M059J (cell line): ENCODE measurements around the gene NGLY1. TPM values are rescaled to one million over a fixed set of nuclear protein-coding genes. Genes with fewer than 3 reads are reported as not detected.

Source experiments
- DNase-seq: peaks from one replicate; pipeline ENCODE4 v3.0.0-alpha.2; 2012; ENCODE audit warnings: low read depth
- total RNA-seq: library from RNA; depleted of rRNA; stranded (reverse); fragments of >200 nt; shearing (Covaris generic); gene quantifications from 2 replicates; pipeline ENCODE4 v1.2.3, GENCODE V29; 2014

NGLY1 gene
- total RNA-seq, 1 experiment from 2014 or later = 35.8 TPM

DNA sequence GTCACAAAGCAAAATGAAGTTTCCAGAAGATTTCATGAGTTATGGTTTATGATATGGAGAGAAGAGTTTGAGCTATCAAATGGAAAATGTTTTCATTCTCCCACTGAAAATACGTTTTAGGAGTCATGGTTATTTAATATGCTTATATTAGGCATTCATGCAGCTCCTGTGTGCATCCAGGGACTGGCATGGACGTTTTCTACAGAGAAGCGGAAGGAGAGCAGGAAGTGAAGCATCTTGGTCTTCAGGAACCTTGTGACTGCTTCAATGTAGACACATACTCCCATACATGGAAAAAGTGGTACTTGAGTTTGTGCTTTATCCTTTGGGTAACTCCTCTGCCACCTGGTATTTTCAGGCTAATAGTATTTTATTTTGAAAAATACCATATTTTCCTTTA is 75.2 kb downstream of the NGLY1 start:
- DNase-seq = no peak

DNA sequence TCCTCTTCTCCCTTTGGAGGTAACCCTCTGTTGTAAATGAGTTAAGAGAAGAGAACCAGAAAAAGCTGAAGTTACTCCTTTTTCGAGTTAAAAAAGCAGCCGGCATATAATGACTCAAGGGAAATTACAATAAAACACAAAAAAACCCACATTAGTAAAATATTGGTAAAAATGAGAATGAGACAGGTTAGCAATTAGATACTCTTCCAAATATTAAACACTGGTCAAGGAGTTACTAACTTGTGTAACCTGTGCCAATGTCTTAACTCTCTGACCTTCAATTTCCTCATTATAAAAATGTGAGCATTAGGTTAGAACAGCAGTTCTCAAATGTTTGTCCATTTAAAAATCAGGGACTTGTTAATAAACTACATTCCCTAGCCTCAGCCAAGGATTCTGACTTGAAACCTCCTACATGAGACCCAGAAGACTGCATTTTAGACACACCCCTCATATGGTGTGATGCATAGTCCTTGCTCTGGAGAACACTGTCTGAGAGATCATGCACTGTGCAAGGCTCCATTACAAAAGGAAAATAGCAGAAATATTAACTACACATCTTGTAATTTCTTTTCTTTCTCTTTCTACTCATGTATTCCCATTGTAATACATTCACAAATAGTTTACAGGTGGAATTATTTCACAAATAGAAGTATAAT is 75.8 kb downstream of the NGLY1 start:
- no peak for DNase-seq

DNA sequence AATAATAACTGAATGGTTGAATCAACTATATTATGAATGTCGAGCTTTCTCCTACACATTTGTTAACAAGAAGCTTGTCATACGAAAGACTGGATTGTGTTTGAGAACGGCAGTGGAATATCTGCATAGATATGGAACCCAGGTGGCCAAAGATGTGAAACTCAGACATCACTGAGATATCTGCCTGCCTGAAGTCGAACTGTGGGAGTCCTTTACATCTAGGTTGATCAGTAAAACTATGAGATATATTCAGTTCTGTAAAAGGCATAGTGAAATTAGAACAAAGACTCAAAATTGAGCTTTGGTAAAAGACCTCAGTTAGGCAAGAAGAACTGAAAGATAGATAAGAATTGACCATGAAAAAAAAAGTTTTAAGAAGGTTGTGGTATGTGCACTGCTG is 77.0 kb downstream of the NGLY1 start:
- DNase-seq = no peak

DNA sequence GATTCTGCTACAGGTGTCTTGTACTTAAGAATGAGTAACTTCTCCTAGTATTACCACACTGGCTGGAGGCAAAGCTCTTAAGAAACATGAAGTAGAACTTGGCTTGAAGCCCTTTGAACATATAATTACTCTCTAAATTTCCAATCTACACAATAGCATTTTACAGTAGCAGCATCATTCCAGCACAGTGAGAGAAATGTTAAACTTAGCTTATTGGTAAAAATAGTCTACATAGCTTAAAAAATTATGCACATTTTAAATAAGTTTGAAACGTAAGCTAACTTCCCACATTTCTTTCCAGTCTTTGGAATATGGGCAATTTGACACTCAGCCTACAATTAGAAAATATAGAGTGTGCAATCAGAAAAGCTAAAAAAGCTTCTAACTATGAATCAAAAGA is 85.7 kb downstream of the NGLY1 start:
- DNase-seq = no peak

GRCh38 chr3:25695731-25696420 is 87.4 kb downstream of the NGLY1 start:
- DNase-seq = no peak

GRCh38 chr3:25693238-25693637 is 90.0 kb downstream of the NGLY1 start:
- no peak for DNase-seq

GRCh38 chr3:25692341-25692740 is 90.9 kb downstream of the NGLY1 start:
- DNase-seq = no peak

DNA sequence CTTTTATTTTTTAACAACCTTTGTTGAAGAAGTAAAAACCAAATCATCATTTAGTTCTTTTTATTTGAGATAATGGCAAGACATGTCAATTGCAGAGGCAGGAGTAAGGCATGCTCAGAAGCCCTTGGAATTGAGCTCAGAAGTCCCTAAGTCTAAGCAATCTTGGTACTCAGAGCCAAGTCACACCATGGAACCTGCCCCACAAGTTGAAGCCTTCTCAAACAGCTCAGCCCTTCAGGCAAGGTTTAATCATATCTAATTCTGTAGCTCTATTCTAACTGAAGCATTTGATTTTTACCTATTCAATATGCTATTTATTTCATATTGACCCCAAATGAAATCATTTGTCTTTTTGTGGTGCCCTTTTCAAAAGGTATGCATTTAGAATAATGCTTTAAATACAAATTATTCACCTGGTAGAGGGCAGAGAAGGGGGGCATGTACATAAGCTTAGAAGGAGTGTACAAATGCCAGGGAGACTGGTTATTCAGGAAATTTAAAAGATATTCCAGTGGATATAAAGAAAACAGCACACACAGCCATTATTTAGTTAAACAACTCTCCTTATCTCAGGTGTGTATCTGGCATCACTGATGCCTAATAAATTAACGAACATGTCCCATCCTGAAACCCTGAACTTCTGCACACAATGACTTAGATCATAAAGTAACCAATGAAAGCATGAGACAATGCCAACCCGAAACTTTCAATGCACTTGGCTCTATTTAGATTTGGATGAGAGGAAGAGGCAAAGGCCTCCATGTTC is 92.3 kb downstream of the NGLY1 start:
- DNase-seq = no peak

GRCh38 chr3:25689226-25689625 is 94.0 kb downstream of the NGLY1 start:
- peak; percentile 5 for DNase-seq

DNA sequence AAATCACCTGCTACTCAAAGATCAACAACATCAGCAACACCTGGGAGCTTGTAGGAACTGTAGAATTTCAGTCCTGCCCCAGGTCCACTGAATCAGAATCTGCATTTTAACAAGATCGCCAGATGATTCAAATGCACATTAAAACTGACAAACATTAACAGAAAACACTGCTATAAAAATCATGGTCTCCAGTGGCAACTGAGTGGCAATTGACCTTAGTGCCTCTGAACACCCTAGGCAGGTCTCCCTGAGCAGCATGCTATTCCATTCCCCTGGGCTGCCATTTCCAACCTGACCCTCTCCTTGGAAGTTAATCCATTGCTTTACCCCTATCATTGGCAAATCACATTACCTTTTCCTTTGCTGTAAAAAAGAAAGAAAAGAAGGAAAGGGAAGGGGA is 95.5 kb downstream of the NGLY1 start:
- no peak for DNase-seq

- DNase-seq = no peak
These were observed 96.5 kb downstream of the NGLY1 start for GRCh38 chr3:25686766-25687165.

DNA sequence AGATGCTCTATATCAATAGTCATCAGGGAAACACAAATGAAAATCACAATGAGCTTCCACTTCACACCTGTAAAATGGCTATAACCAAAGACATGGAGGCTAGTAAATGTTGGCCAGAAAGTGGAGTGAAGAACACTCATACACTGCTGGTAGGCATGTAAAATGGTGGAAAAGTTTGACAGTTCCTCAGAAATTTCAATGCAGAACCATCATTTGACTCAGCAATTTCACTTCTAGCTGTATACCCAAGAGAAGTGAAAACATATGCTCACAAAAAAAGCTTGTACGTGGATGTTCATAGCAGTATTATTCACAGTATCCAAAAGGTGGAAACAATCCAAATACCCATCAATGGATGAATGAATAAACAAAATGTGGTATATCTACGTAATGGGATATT is 99.4 kb downstream of the NGLY1 start:
- DNase-seq = no peak

- no peak for DNase-seq
These were observed 99.8 kb downstream of the NGLY1 start for GRCh38 chr3:25683410-25683809.

DNA sequence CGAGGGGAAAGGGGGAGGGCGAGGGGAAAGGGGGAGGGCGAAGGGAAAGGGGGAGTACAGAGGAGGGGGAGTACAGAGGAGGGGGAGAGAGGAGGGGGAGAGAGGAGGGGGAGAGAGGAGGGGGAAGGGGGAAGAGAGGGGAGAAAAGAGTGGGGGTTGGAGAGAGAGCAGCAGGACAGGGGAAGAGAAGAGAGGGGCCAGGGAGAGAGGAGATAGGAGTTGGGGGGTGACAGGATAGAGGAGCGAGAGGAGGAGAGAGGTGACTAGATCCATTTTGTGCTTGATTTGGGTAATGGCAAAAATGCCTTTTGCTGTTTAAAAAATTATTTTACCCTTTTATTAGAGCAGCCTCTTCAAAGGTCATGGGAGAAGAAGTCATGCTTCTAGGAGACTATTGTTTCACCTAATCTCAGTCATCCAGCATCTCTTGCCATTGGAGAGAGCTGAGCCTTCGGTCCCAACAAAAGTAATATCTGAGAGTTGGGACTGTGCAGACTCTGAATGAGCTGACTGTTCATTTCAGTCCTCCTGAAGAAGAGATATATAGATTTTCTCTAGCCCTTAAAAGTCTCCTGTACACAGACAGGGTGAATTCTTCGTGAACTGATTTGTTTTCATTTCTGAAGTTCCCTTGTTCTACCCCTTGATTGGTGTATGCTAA is 103.5 kb downstream of the NGLY1 start:
- no peak for DNase-seq

DNA sequence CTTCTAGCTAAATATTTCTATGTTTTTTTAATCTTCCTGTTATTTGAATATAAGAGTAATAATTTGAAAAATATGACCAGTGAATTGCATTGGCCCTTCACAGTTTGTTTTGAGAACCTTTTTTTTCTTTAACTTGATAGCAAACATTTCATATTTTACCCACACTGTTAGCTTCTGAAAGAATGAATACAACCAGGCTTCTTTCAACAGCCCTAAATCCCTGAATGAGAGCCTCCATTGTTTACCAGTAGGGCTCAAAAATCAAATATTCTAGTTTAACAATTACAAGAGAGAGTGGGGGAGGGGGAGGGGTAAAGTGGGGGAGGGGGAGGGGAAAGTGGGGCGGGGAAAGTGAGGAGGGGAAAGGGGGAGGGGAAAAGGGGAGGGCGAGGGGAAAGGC is 104.1 kb downstream of the NGLY1 start:
- DNase-seq = no peak

DNA sequence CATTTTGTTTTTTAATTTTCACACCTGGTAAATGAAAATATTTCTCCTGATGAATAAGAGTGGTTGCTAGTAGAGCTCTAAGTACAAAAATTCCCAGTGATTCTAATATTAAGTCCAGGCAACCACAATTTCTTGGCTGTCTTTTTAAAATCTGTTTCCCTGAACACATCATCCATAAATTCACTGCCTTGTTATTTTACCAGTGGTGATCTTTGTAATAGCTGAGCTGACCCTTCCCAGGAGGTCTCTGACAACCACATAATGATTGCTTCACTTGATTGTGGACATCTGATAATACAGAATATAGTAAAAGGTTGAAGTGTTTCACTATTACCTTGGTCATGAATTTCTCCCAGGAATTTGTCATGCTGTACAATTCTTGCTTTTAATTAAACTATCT is 104.7 kb downstream of the NGLY1 start:
- peak; percentile 31 for DNase-seq

DNA sequence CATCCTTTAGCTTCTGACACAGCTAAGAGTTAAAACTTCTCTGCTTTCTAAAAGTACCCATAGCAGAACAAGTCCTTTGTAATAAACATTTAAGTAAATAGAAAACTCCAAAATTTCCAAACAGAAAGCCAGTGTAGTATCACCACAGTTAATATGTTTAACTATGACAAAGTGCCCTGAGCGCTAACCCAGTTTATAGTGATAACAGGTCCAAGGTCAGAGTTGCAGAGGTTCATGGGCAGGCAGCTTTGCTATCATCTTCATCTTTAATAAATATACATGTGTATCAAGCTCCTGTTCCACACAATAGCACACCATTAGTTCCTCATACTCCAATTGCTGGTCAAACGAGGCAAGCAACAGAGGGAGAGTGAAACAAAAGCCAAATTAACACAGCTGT is 106.1 kb downstream of the NGLY1 start:
- no peak for DNase-seq

GRCh38 chr3:25674670-25675069 is 108.6 kb downstream of the NGLY1 start:
- DNase-seq = no peak

DNA sequence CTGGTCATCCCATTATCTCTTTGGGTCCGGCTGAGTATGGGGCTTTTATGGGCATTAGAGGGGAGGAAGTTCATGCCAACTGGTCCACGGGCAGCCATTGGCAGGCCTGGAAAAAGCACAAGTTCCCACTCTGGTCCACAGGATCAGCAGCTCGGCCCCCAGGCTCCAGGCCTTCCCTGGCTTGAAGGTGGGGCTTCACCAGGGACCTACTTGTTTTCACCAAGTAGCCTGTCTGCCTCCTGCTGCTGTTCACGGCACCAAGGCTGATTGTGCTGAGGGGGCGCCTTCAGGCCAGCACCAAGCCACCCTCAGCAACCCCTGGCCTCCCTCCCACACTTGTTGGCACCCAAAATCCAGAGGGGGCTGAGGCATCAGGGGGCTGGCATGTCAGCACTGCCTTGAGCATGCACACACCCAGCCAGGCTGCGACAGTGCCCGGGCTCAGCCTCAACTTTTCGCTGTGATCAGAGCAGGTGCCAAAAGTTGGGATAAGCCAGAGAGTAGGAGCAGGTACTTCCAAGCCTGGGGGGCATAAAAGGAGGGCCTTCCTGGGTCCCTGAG is 109.4 kb downstream of the NGLY1 start:
- no peak for DNase-seq
